Suprapubic skin (tissue), 3 donors: ENCODE measurements around the gene ZDHHC11.
"Not testable (repeated sequence)": the region's sequence is repeated elsewhere in the genome, so short reads cannot be mapped to it uniquely, and the experiment has no call there.

Experiments used
- POLR2A ChIP-seq, 2 donors: fragments of 450-650 bp; IDR thresholded peaks; one replicate each; pipeline ENCODE4 v1.6.1; 2017; ENCODE audit warnings: antibody characterized with exemption in 2 of 2, mild to moderate bottlenecking in 2 of 2, moderate library complexity in 2 of 2
- TF ChIP-seq, protein P1 (sequence below), 2 donors: fragments of 200-600 bp in 1 of 2; fragments of 450-650 bp in 1 of 2; sonication (generic) in 1 of 2; IDR thresholded peaks; one replicate each; pipeline ENCODE4 v1.5.1; 2016 to 2019; ENCODE audit warnings: antibody characterized with exemption in 2 of 2, mild to moderate bottlenecking in 1 of 2, moderate library complexity in 1 of 2

DNA sequence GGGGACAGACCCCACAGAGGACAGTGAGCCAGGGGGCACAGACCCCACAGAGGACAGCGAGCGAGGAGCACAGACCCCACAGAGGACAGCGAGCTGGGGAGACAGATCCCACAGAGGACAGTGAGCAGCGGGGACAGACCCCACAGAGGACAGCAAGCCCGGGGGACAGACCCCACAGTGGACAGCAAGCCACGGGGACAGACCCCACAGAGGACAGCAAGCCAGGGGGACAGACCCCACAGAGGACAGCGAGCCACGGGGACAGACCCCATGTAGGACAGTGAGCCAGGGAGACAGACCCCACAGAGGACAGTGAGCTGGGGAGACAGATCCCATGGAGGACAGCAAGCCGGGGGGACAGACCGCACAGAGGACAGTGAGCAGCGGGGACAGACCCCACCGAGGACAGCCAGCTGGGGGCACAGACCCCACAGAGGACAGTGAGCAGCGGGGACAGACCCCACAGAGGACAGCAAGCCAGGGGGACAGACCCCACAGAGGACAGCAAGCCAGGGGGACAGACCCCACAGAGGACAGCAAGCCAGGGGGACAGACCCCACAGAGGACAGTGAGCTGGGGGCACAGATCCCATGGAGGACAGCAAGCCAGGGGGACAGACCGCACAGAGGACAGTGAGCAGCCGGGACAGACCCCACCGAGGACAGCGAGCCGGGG is 2.8 kb upstream of the ZDHHC11 start:
- TF ChIP-seq, protein P1, sequence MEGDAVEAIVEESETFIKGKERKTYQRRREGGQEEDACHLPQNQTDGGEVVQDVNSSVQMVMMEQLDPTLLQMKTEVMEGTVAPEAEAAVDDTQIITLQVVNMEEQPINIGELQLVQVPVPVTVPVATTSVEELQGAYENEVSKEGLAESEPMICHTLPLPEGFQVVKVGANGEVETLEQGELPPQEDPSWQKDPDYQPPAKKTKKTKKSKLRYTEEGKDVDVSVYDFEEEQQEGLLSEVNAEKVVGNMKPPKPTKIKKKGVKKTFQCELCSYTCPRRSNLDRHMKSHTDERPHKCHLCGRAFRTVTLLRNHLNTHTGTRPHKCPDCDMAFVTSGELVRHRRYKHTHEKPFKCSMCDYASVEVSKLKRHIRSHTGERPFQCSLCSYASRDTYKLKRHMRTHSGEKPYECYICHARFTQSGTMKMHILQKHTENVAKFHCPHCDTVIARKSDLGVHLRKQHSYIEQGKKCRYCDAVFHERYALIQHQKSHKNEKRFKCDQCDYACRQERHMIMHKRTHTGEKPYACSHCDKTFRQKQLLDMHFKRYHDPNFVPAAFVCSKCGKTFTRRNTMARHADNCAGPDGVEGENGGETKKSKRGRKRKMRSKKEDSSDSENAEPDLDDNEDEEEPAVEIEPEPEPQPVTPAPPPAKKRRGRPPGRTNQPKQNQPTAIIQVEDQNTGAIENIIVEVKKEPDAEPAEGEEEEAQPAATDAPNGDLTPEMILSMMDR (IDR thresholded peaks at IDR 0.05), result not testable (repeated sequence)
- TF ChIP-seq POLR2A (IDR thresholded peaks at IDR 0.05), result not testable (repeated sequence)
